Natural killer cell (primary cell): ENCODE results near the gene PPP2R3C. TPM values are rescaled to one million over a fixed set of nuclear protein-coding genes. Genes with fewer than 3 reads are reported as not detected.

Experiments used
- ATAC-seq, 3 donors: fragments of 150-1000 bp in 2 of 3; fragments of 200-7000 bp in 1 of 3; cut with Tn5 transposase; 1 replicate in 1 of 3; 2 replicates in 2 of 3; pipeline ENCODE4 v1.10.0; 2021; ENCODE audit warnings: mild to moderate bottlenecking in 2 of 3, moderate library complexity in 2 of 3
- DNase-seq, 2 donors: peaks; one replicate each; pipeline versions ENCODE4 v3.0.0 to v3.0.0-alpha.2; 2013 to 2021; ENCODE audit warnings: mixed read lengths in 1 of 2
- H3K27ac ChIP-seq: one replicate; pipeline ENCODE4 v1.5.1; 2013; ENCODE audit warnings: mild to moderate bottlenecking, low read length
- H3K27me3 ChIP-seq: one replicate; pipeline ENCODE4 v1.6.1; 2013; ENCODE audit warnings: low read length; ENCODE audit not compliant: control insufficient read depth, insufficient read depth
- H3K36me3 ChIP-seq: one replicate; pipeline ENCODE4 v1.6.1; 2013; ENCODE audit warnings: low read length; ENCODE audit not compliant: control insufficient read depth, insufficient read depth
- H3K4me1 ChIP-seq: one replicate; pipeline ENCODE4 v1.6.1; 2013; ENCODE audit warnings: low read length; ENCODE audit not compliant: control insufficient read depth, insufficient read depth
- H3K4me3 ChIP-seq: one replicate; pipeline ENCODE4 v1.5.1; 2013; ENCODE audit warnings: low read length
- H3K9me3 ChIP-seq: one replicate; pipeline ENCODE4 v1.6.1; 2013; ENCODE audit warnings: low read length; ENCODE audit not compliant: control insufficient read depth, insufficient read depth
- H3K27ac Mint-ChIP-seq, 2 donors: one replicate each; pipeline ENCODE4 v1.8.0; 2022; ENCODE audit warnings: mild to moderate bottlenecking in 2 of 2, mixed read lengths in 2 of 2, moderate library complexity in 1 of 2
- H3K27me3 Mint-ChIP-seq, 2 donors: one replicate each; pipeline ENCODE4 v1.8.0; 2022; ENCODE audit warnings: low read depth in 2 of 2, mixed read lengths in 2 of 2
- H3K36me3 Mint-ChIP-seq: one replicate; pipeline ENCODE4 v1.8.0; 2022; ENCODE audit warnings: mixed read lengths
- H3K4me1 Mint-ChIP-seq, 2 donors: one replicate each; pipeline ENCODE4 v1.8.0; 2022; ENCODE audit warnings: mixed read lengths in 2 of 2
- H3K4me3 Mint-ChIP-seq: one replicate; pipeline ENCODE4 v1.8.0; 2022; ENCODE audit warnings: mild to moderate bottlenecking, moderate library complexity, mixed read lengths
- H3K9me3 Mint-ChIP-seq, 2 donors: one replicate each; pipeline ENCODE4 v1.8.0; 2022; ENCODE audit warnings: mixed read lengths in 2 of 2
- WGBS: methylation state at CpG from one replicate; pipeline ENCODE4 v1.1.7; 2013; ENCODE audit warnings: missing lambda C conversion rate; ENCODE audit not compliant: insufficient coverage; 5-methylcytosine and 5-hydroxymethylcytosine counted together
- intact Hi-C: fragments of 100-400 bp; cut with micrococcal nuclease; formaldehyde crosslinking; loops from one replicate; pipeline ENCODE4 v1.14.2; 2022
- total RNA-seq, 4 donors: library from RNA; stranded (reverse); fragments of 120-200 nt in 1 of 4; gene quantifications; one replicate each; pipeline versions ENCODE4 v1.2.3 to v1.2.4, GENCODE V29; 2013 to 2022
- TF ChIP-seq, protein P1 (sequence below): fragments of 200-600 bp; IDR thresholded peaks from one replicate; pipeline ENCODE4 v1.8.0; 2022; ENCODE audit warnings: antibody characterized with exemption

The PPP2R3C gene
- total RNA-seq, 3 donors from 2014 or later (not counting 1 experiment from before 2014, with no cell fraction given): 41.5 to 49.7 (median 48.3) TPM

- intact Hi-C loops: no loop called here
- H3K9me3 ChIP-seq: no peaks in the 10 kb centered on the region
- H3K27ac Mint-ChIP-seq: peak overlapping the region; percentile 31 to 70
- no peaks in the 10 kb centered on the region for H3K27me3 Mint-ChIP-seq
- H3K36me3 ChIP-seq: peaks cover 23% of the 10 kb centered on the region
- H3K4me1 Mint-ChIP-seq: peaks cover 50 to 53% of the 10 kb centered on the region in 2 donors
- H3K4me3 Mint-ChIP-seq: no peak overlapping the region
- TF ChIP-seq, protein P1, sequence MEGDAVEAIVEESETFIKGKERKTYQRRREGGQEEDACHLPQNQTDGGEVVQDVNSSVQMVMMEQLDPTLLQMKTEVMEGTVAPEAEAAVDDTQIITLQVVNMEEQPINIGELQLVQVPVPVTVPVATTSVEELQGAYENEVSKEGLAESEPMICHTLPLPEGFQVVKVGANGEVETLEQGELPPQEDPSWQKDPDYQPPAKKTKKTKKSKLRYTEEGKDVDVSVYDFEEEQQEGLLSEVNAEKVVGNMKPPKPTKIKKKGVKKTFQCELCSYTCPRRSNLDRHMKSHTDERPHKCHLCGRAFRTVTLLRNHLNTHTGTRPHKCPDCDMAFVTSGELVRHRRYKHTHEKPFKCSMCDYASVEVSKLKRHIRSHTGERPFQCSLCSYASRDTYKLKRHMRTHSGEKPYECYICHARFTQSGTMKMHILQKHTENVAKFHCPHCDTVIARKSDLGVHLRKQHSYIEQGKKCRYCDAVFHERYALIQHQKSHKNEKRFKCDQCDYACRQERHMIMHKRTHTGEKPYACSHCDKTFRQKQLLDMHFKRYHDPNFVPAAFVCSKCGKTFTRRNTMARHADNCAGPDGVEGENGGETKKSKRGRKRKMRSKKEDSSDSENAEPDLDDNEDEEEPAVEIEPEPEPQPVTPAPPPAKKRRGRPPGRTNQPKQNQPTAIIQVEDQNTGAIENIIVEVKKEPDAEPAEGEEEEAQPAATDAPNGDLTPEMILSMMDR: no peak
- peaks cover 19% of the 10 kb centered on the region for H3K4me1 ChIP-seq
- no peak overlapping the region for H3K27ac ChIP-seq
- no peak for DNase-seq
- ATAC-seq: no peak
- no peaks in the 10 kb centered on the region for H3K27me3 ChIP-seq
- no peaks in the 10 kb centered on the region for H3K9me3 Mint-ChIP-seq
- 96% methylated on average over 2 of the region's 2 CpGs for WGBS
- peaks cover 7% of the 10 kb centered on the region for H3K36me3 Mint-ChIP-seq
- H3K4me3 ChIP-seq: no peak overlapping the region
Observed at GRCh38 chr14:35117112-35117511, 4.7 kb downstream of the PPP2R3C start.

GRCh38 chr14:35116242-35116641, 5.5 kb downstream of the PPP2R3C start:
- peaks cover 32% of the 10 kb centered on the region for H3K36me3 ChIP-seq
- peaks cover 14% of the 10 kb centered on the region for H3K36me3 Mint-ChIP-seq

DNA sequence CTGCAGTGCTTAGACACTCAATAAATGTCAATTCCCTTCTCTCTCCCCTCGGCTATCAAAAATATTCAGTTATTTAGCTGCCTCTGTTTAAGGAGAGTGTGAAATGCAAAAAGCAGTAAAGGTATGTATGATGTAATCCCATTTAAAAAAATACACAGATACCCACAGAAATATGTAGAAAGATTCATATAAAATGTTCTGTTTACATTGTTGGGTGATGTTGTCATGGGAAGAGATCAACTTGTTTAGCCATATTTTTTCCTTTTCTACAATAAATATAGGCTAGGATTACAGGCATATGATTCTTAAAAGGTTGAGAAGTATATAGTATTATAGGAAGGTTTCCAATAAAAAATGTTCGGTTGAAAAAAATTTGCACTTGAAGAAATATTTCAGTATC, 7.8 kb downstream of the PPP2R3C start:
- peak overlapping the region in 1 of 2 donors; percentile 29 for H3K27ac Mint-ChIP-seq
- Histone ChIP-seq H3K27me3 (no peaks in the 10 kb centered on the region), H3K27ac (no peak overlapping the region), H3K4me3 (no peak overlapping the region), H3K36me3 (peaks cover 51% of the 10 kb centered on the region), H3K4me1 (peaks cover 3% of the 10 kb centered on the region), H3K9me3 (no peaks in the 10 kb centered on the region)
- no peaks in the 10 kb centered on the region for H3K9me3 Mint-ChIP-seq
- H3K27me3 Mint-ChIP-seq: no peaks in the 10 kb centered on the region
- TF ChIP-seq, protein P1: no peak
- no peak for ATAC-seq
- peaks cover 14% of the 10 kb centered on the region for H3K36me3 Mint-ChIP-seq
- intact Hi-C loops: no loop called here
- peaks cover 39% of the 10 kb centered on the region in 2 donors for H3K4me1 Mint-ChIP-seq
- no peak for DNase-seq
- WGBS: no CpG with 5 or more reads among the region's 2 CpGs
- H3K4me3 Mint-ChIP-seq: no peak overlapping the region

More at GRCh38 chr14:35116242-35116641, 5.5 kb downstream of the PPP2R3C start:
- WGBS: 98% methylated on average over 3 of the region's 4 CpGs
- Histone ChIP-seq H3K9me3 (no peaks in the 10 kb centered on the region), H3K4me3 (no peak overlapping the region), H3K27me3 (no peaks in the 10 kb centered on the region), H3K27ac (no peak overlapping the region), H3K4me1 (peaks cover 16% of the 10 kb centered on the region)
- DNase-seq (no peak), ATAC-seq (no peak)
- H3K4me1 Mint-ChIP-seq: peaks cover 53 to 56% of the 10 kb centered on the region in 2 donors
- H3K4me3 Mint-ChIP-seq: no peak overlapping the region
- no peak overlapping the region for H3K27ac Mint-ChIP-seq
- TF ChIP-seq, protein P1: no peak
- intact Hi-C loops: no loop called here
- no peaks in the 10 kb centered on the region for H3K27me3 Mint-ChIP-seq
- no peaks in the 10 kb centered on the region for H3K9me3 Mint-ChIP-seq

- ATAC-seq: no peak
- Mint-ChIP-seq H3K9me3 (no peaks in the 10 kb centered on the region), H3K27me3 (no peaks in the 10 kb centered on the region), H3K27ac (peak overlapping the region; percentile 10 to 29), H3K36me3 (peaks cover 14% of the 10 kb centered on the region), H3K4me1 (peaks cover 39% of the 10 kb centered on the region in 2 donors), H3K4me3 (no peak overlapping the region)
- 99% methylated on average over 4 of the region's 4 CpGs for WGBS
- H3K27ac ChIP-seq: no peak overlapping the region
- H3K27me3 ChIP-seq: no peaks in the 10 kb centered on the region
- TF ChIP-seq, protein P1: no peak
- no peak overlapping the region for H3K4me3 ChIP-seq
- no peaks in the 10 kb centered on the region for H3K4me1 ChIP-seq
- no peaks in the 10 kb centered on the region for H3K9me3 ChIP-seq
- no peak for DNase-seq
- H3K36me3 ChIP-seq: peaks cover 54% of the 10 kb centered on the region
- intact Hi-C loops: no loop called here
Observed at GRCh38 chr14:35113308-35113950, 8.4 kb downstream of the PPP2R3C start.
